HAP-1 (cell line): ENCODE measurements around the gene SMC1B.

ENCODE experiments used
- DNase-seq, 2 experiments: peaks; one replicate each; pipeline ENCODE4 v3.0.0-alpha.2; 2016 to 2020; ENCODE audit warnings: low spot score in 2 of 2
- H3K27me3 ChIP-seq: fragments of 250-450 bp; sonication (Bioruptor Pico); 2 replicates; pipeline ENCODE4 v1.5.1; 2020; ENCODE audit warnings: low read depth, mild to moderate bottlenecking, moderate library complexity
- H3K36me3 ChIP-seq: fragments of 250-450 bp; sonication (Bioruptor Pico); replicated peaks from 2 replicates; pipeline ENCODE4 v1.5.1; 2020; ENCODE audit warnings: mild to moderate bottlenecking
- H3K4me1 ChIP-seq: fragments of 250-450 bp; sonication (Bioruptor Pico); 2 replicates; pipeline ENCODE4 v1.5.1; 2020; ENCODE audit warnings: mild to moderate bottlenecking
- H3K4me3 ChIP-seq: fragments of 250-450 bp; sonication (Bioruptor Pico); 2 replicates; pipeline ENCODE4 v1.5.1; 2020; ENCODE audit warnings: mild to moderate bottlenecking, moderate library complexity
- H3K9me3 ChIP-seq: fragments of 250-450 bp; sonication (Bioruptor Pico); 2 replicates; pipeline ENCODE4 v1.5.1; 2020; ENCODE audit warnings: mild to moderate bottlenecking, moderate library complexity
- in situ Hi-C: fragments of 300-500 bp; cut with MboI; formaldehyde crosslinking; loops from 3 replicates; pipeline ENCODE4 v1.14.3; 2020; ENCODE audit warnings: low sequenced_read_pairs, inconsistent platforms, mixed read lengths

The SMC1B gene

GRCh38 chr22:45413368-45414211 is at the start of gene SMC1B, which contains the start of gene RIBC2:
Gene SMC1B, minus strand, starts transcription at chr22:45413599. Its CDS starts 32 bp downstream, at chr22:45413567.
Gene RIBC2, plus strand, starts transcription at chr22:45413693. Its CDS starts 194 bp downstream, at chr22:45413887.
- Histone ChIP-seq H3K36me3 (no peaks in the 10 kb centered on the region), H3K27me3 (peaks cover 7% of the 10 kb centered on the region), H3K9me3 (no peaks in the 10 kb centered on the region), H3K4me3 (no peak within 1 kb of the TSS), H3K4me1 (no peaks in the 10 kb centered on the region)
- DNase-seq: no peak
- in situ Hi-C loops: no loop called here

- Histone ChIP-seq H3K36me3 (no peaks in the 10 kb centered on the region), H3K27me3 (no peaks in the 10 kb centered on the region), H3K9me3 (peaks cover 3% of the 10 kb centered on the region), H3K4me3 (no peak overlapping the region), H3K4me1 (0 out of 2 replicates have a peak, but pooled peaks cover 3% of the 10 kb centered on the region)
- no peak for DNase-seq
- in situ Hi-C loops: no loop called here
These were observed 48.7 kb upstream of the SMC1B start for GRCh38 chr22:45462034-45462655.

GRCh38 chr22:45460288-45461109 is 47.1 kb upstream of the SMC1B start:
- H3K36me3 ChIP-seq: no peaks in the 10 kb centered on the region
- in situ Hi-C loops: no loop called here
- DNase-seq: no peak
- H3K27me3 ChIP-seq: no peaks in the 10 kb centered on the region
- no peaks in the 10 kb centered on the region for H3K4me1 ChIP-seq
- peaks cover 3% of the 10 kb centered on the region; the same call in 1 of the 2 replicates for H3K9me3 ChIP-seq
- no peak overlapping the region for H3K4me3 ChIP-seq

GRCh38 chr22:45459235-45459634 is 45.8 kb upstream of the SMC1B start:
- no peak for DNase-seq
- peaks cover 3% of the 10 kb centered on the region; the same call in 1 of the 2 replicates for H3K9me3 ChIP-seq
- in situ Hi-C loops: no loop called here
- H3K36me3 ChIP-seq: no peaks in the 10 kb centered on the region
- no peaks in the 10 kb centered on the region for H3K27me3 ChIP-seq
- no peaks in the 10 kb centered on the region for H3K4me1 ChIP-seq
- no peak overlapping the region for H3K4me3 ChIP-seq

GRCh38 chr22:45458532-45458931 is 45.1 kb upstream of the SMC1B start:
- Histone ChIP-seq H3K4me1 (no peaks in the 10 kb centered on the region), H3K27me3 (no peaks in the 10 kb centered on the region), H3K4me3 (no peak overlapping the region), H3K36me3 (no peaks in the 10 kb centered on the region), H3K9me3 (no peaks in the 10 kb centered on the region; the same call in 1 of the 2 replicates)
- in situ Hi-C loops: no loop called here
- DNase-seq: no peak

GRCh38 chr22:45456811-45457210 is 43.4 kb upstream of the SMC1B start:
- H3K4me1 ChIP-seq: no peaks in the 10 kb centered on the region
- no peak for DNase-seq
- in situ Hi-C loops: no loop called here
- no peaks in the 10 kb centered on the region for H3K27me3 ChIP-seq
- no peak overlapping the region for H3K4me3 ChIP-seq
- no peaks in the 10 kb centered on the region for H3K36me3 ChIP-seq
- H3K9me3 ChIP-seq: no peaks in the 10 kb centered on the region

GRCh38 chr22:45455621-45456020 is 42.2 kb upstream of the SMC1B start:
- Histone ChIP-seq H3K9me3 (no peaks in the 10 kb centered on the region), H3K36me3 (no peaks in the 10 kb centered on the region), H3K4me3 (no peak overlapping the region), H3K27me3 (no peaks in the 10 kb centered on the region), H3K4me1 (no peaks in the 10 kb centered on the region)
- DNase-seq: no peak
- in situ Hi-C loops: no loop called here

GRCh38 chr22:45455212-45455611 is 41.8 kb upstream of the SMC1B start:
- Histone ChIP-seq H3K36me3 (no peaks in the 10 kb centered on the region), H3K4me1 (no peaks in the 10 kb centered on the region), H3K4me3 (no peak overlapping the region), H3K27me3 (no peaks in the 10 kb centered on the region), H3K9me3 (no peaks in the 10 kb centered on the region)
- DNase-seq: no peak
- in situ Hi-C loops: no loop called here

GRCh38 chr22:45454275-45454674 is 40.9 kb upstream of the SMC1B start:
- in situ Hi-C loops: no loop called here
- Histone ChIP-seq H3K36me3 (no peaks in the 10 kb centered on the region), H3K9me3 (no peaks in the 10 kb centered on the region), H3K27me3 (no peaks in the 10 kb centered on the region), H3K4me3 (no peak overlapping the region), H3K4me1 (no peaks in the 10 kb centered on the region)
- no peak for DNase-seq

GRCh38 chr22:45453764-45454163 is 40.4 kb upstream of the SMC1B start:
- Histone ChIP-seq H3K27me3 (no peaks in the 10 kb centered on the region), H3K9me3 (no peaks in the 10 kb centered on the region), H3K36me3 (no peaks in the 10 kb centered on the region), H3K4me1 (no peaks in the 10 kb centered on the region), H3K4me3 (no peak overlapping the region)
- in situ Hi-C loops: no loop called here
- DNase-seq: no peak

GRCh38 chr22:45452565-45453379 is 39.4 kb upstream of the SMC1B start:
- no peaks in the 10 kb centered on the region for H3K9me3 ChIP-seq
- no peaks in the 10 kb centered on the region for H3K4me1 ChIP-seq
- H3K36me3 ChIP-seq: no peaks in the 10 kb centered on the region
- H3K4me3 ChIP-seq: no peak overlapping the region
- no peaks in the 10 kb centered on the region for H3K27me3 ChIP-seq
- DNase-seq: no peak
- in situ Hi-C loops: no loop called here

- H3K9me3 ChIP-seq: no peaks in the 10 kb centered on the region
- DNase-seq: no peak
- H3K4me1 ChIP-seq: no peaks in the 10 kb centered on the region
- H3K4me3 ChIP-seq: no peak overlapping the region
- no peaks in the 10 kb centered on the region for H3K36me3 ChIP-seq
- in situ Hi-C loops: no loop called here
- no peaks in the 10 kb centered on the region for H3K27me3 ChIP-seq
These were observed 38.6 kb upstream of the SMC1B start for GRCh38 chr22:45451972-45452371.
